Measurements from ENCODE around the gene TRMT112. TPM values are rescaled to one million over a fixed set of nuclear protein-coding genes. Genes with fewer than 3 reads are reported as not detected.

Gene TRMT112
- total and polyA plus RNA-seq, 2 donors = 294 to 353 TPM

GRCh38 chr11:64344787-64345186 lies 27.4 kb upstream of the TRMT112 start:
- DNase-seq (ENCODE audit: low read depth in 6 of 9, low spot score in 9 of 9) = no peak
- WGBS = 98% methylated on average over 28 of the region's 28 CpGs
- Histone ChIP-seq H3K4me1 (ENCODE audit: control insufficient read depth in 2 of 2, insufficient read depth in 2 of 2, low read length in 2 of 2) (peaks cover 17 to 35% of the 10 kb centered on the region in 2 donors), H3K36me3 (ENCODE audit: control insufficient read depth in 2 of 2, insufficient read depth in 2 of 2, low read length in 1 of 2) (peaks cover 38% of the 10 kb centered on the region in 2 donors), H3K27ac (ENCODE audit: low read depth in 1 of 2, low read length in 1 of 2) (no peak overlapping the region), H3K27me3 (ENCODE audit: control insufficient read depth in 2 of 2, insufficient read depth in 1 of 2, low read length in 1 of 2) (no peaks in the 10 kb centered on the region), H3K9me3 (ENCODE audit: control insufficient read depth in 2 of 2, insufficient read depth in 1 of 2, low read length in 1 of 2) (peaks cover 0 to 3% of the 10 kb centered on the region in 2 donors), H3K4me3 (ENCODE audit: low read length in 2 of 2) (no peak overlapping the region)

GRCh38 chr11:64343767-64344559 lies 26.6 kb upstream of the TRMT112 start:
- Histone ChIP-seq H3K9me3 (ENCODE audit: control insufficient read depth in 2 of 2, insufficient read depth in 1 of 2, low read length in 1 of 2) (peaks cover 0 to 3% of the 10 kb centered on the region in 2 donors), H3K36me3 (ENCODE audit: control insufficient read depth in 2 of 2, insufficient read depth in 2 of 2, low read length in 1 of 2) (peaks cover 34 to 35% of the 10 kb centered on the region in 2 donors), H3K4me1 (ENCODE audit: control insufficient read depth in 2 of 2, insufficient read depth in 2 of 2, low read length in 2 of 2) (peaks cover 24 to 43% of the 10 kb centered on the region in 2 donors), H3K27ac (ENCODE audit: low read depth in 1 of 2, low read length in 1 of 2) (no peak overlapping the region), H3K4me3 (ENCODE audit: low read length in 2 of 2) (no peak overlapping the region), H3K27me3 (ENCODE audit: control insufficient read depth in 2 of 2, insufficient read depth in 1 of 2, low read length in 1 of 2) (no peaks in the 10 kb centered on the region)
- 97% methylated on average over 18 of the region's 18 CpGs for WGBS
- DNase-seq (ENCODE audit: low read depth in 6 of 9, low spot score in 9 of 9) = no peak

- H3K27ac ChIP-seq (ENCODE audit: low read depth in 1 of 2, low read length in 1 of 2) = no peak overlapping the region
These were observed 25.7 kb upstream of the TRMT112 start for GRCh38 chr11:64342869-64343745.

GRCh38 chr11:64341851-64342791 lies 24.8 kb upstream of the TRMT112 start:
- peak in 7 of 9 donors; percentile 71 to 92 (median 85) for DNase-seq (ENCODE audit: low read depth in 6 of 9, low spot score in 9 of 9)
- H3K4me1 ChIP-seq (ENCODE audit: control insufficient read depth in 2 of 2, insufficient read depth in 2 of 2, low read length in 2 of 2) = peaks cover 24 to 49% of the 10 kb centered on the region in 2 donors
- WGBS = 43% methylated on average over 55 of the region's 55 CpGs
- no peaks in the 10 kb centered on the region for H3K27me3 ChIP-seq (ENCODE audit: control insufficient read depth in 2 of 2, insufficient read depth in 1 of 2, low read length in 1 of 2)
- peak overlapping the region; percentile 22 to 37 for H3K4me3 ChIP-seq (ENCODE audit: low read length in 2 of 2)
- peaks cover 0 to 6% of the 10 kb centered on the region in 2 donors for H3K9me3 ChIP-seq (ENCODE audit: control insufficient read depth in 2 of 2, insufficient read depth in 1 of 2, low read length in 1 of 2)
- peaks cover 31 to 37% of the 10 kb centered on the region in 2 donors for H3K36me3 ChIP-seq (ENCODE audit: control insufficient read depth in 2 of 2, insufficient read depth in 2 of 2, low read length in 1 of 2)
- H3K27ac ChIP-seq (ENCODE audit: low read depth in 1 of 2, low read length in 1 of 2) = peak overlapping the region; percentile 15 to 67

More at GRCh38 chr11:64342869-64343745, 25.7 kb upstream of the TRMT112 start:
- Histone ChIP-seq H3K4me1 (ENCODE audit: control insufficient read depth in 2 of 2, insufficient read depth in 2 of 2, low read length in 2 of 2) (peaks cover 24 to 49% of the 10 kb centered on the region in 2 donors), H3K27me3 (ENCODE audit: control insufficient read depth in 2 of 2, insufficient read depth in 1 of 2, low read length in 1 of 2) (no peaks in the 10 kb centered on the region), H3K36me3 (ENCODE audit: control insufficient read depth in 2 of 2, insufficient read depth in 2 of 2, low read length in 1 of 2) (peaks cover 31 to 32% of the 10 kb centered on the region in 2 donors), H3K9me3 (ENCODE audit: control insufficient read depth in 2 of 2, insufficient read depth in 1 of 2, low read length in 1 of 2) (peaks cover 0 to 3% of the 10 kb centered on the region in 2 donors), H3K4me3 (ENCODE audit: low read length in 2 of 2) (peak overlapping the region in 1 of 2 donors; percentile 37)
- DNase-seq (ENCODE audit: low read depth in 6 of 9, low spot score in 9 of 9) = no peak
- 85% methylated on average over 29 of the region's 29 CpGs for WGBS

- Histone ChIP-seq H3K36me3 (ENCODE audit: control insufficient read depth in 2 of 2, insufficient read depth in 2 of 2, low read length in 1 of 2) (peaks cover 31 to 34% of the 10 kb centered on the region in 2 donors), H3K27ac (ENCODE audit: low read depth in 1 of 2, low read length in 1 of 2) (no peak overlapping the region), H3K27me3 (ENCODE audit: control insufficient read depth in 2 of 2, insufficient read depth in 1 of 2, low read length in 1 of 2) (no peaks in the 10 kb centered on the region), H3K4me1 (ENCODE audit: control insufficient read depth in 2 of 2, insufficient read depth in 2 of 2, low read length in 2 of 2) (peaks cover 24 to 49% of the 10 kb centered on the region in 2 donors), H3K9me3 (ENCODE audit: control insufficient read depth in 2 of 2, insufficient read depth in 1 of 2, low read length in 1 of 2) (peaks cover 0 to 7% of the 10 kb centered on the region in 2 donors), H3K4me3 (ENCODE audit: low read length in 2 of 2) (peak overlapping the region in 1 of 2 donors; percentile 61)
- no peak for DNase-seq (ENCODE audit: low read depth in 6 of 9, low spot score in 9 of 9)
- WGBS = 94% methylated on average over 21 of the region's 21 CpGs
These were observed 24.1 kb upstream of the TRMT112 start for GRCh38 chr11:64341429-64341828.

GRCh38 chr11:64340671-64341335 lies 23.4 kb upstream of the TRMT112 start:
- H3K4me3 ChIP-seq (ENCODE audit: low read length in 2 of 2) = peak overlapping the region; percentile 61 to 64
- H3K9me3 ChIP-seq (ENCODE audit: control insufficient read depth in 2 of 2, insufficient read depth in 1 of 2, low read length in 1 of 2) = peaks cover 0 to 7% of the 10 kb centered on the region in 2 donors
- peaks cover 27 to 34% of the 10 kb centered on the region in 2 donors for H3K36me3 ChIP-seq (ENCODE audit: control insufficient read depth in 2 of 2, insufficient read depth in 2 of 2, low read length in 1 of 2)
- peak in 7 of 9 donors; percentile 69 to 88 (median 79) for DNase-seq (ENCODE audit: low read depth in 6 of 9, low spot score in 9 of 9)
- H3K27me3 ChIP-seq (ENCODE audit: control insufficient read depth in 2 of 2, insufficient read depth in 1 of 2, low read length in 1 of 2) = no peaks in the 10 kb centered on the region
- H3K4me1 ChIP-seq (ENCODE audit: control insufficient read depth in 2 of 2, insufficient read depth in 2 of 2, low read length in 2 of 2) = peaks cover 24 to 49% of the 10 kb centered on the region in 2 donors
- WGBS = 23% methylated on average over 33 of the region's 33 CpGs
- peak overlapping the region; percentile 86 to 92 for H3K27ac ChIP-seq (ENCODE audit: low read depth in 1 of 2, low read length in 1 of 2)

GRCh38 chr11:64339754-64340408 lies 22.5 kb upstream of the TRMT112 start, which contains the start of gene CCDC88B:
Gene CCDC88B (plus strand): TSS chr11:64340204. CDS start chr11:64340267, 63 bp downstream.
- peak within 1 kb of the TSS; percentile 86 to 92 for H3K27ac ChIP-seq (ENCODE audit: low read depth in 1 of 2, low read length in 1 of 2)
- WGBS = 15% methylated on average over 16 of the region's 16 CpGs
- peaks cover 0 to 7% of the 10 kb centered on the region in 2 donors for H3K9me3 ChIP-seq (ENCODE audit: control insufficient read depth in 2 of 2, insufficient read depth in 1 of 2, low read length in 1 of 2)
- H3K4me1 ChIP-seq (ENCODE audit: control insufficient read depth in 2 of 2, insufficient read depth in 2 of 2, low read length in 2 of 2) = peaks cover 24 to 53% of the 10 kb centered on the region in 2 donors
- peaks cover 18 to 29% of the 10 kb centered on the region in 2 donors for H3K36me3 ChIP-seq (ENCODE audit: control insufficient read depth in 2 of 2, insufficient read depth in 2 of 2, low read length in 1 of 2)
- DNase-seq (ENCODE audit: low read depth in 6 of 9, low spot score in 9 of 9) = peak in 5 of 9 donors; percentile 68 to 93 (median 84)
- peak within 1 kb of the TSS; percentile 61 to 64 for H3K4me3 ChIP-seq (ENCODE audit: low read length in 2 of 2)
- no peaks in the 10 kb centered on the region for H3K27me3 ChIP-seq (ENCODE audit: control insufficient read depth in 2 of 2, insufficient read depth in 1 of 2, low read length in 1 of 2)
